ENCODE data around the gene JAZF1.

JAZF1 gene

GRCh38 chr7:28069807-28070206, 110.8 kb downstream of the JAZF1 start:
- Histone ChIP-seq H3K4me3 (ENCODE audit: control insufficient read depth in 1 of 7, extremely low read depth in 1 of 7, insufficient read depth in 4 of 7, low read depth in 2 of 7, low read length in 6 of 7) (no peak overlapping the region), H3K27me3 (replicated peaks in 2 of 5; ENCODE audit: control insufficient read depth in 4 of 5, insufficient read depth in 5 of 5, low read length in 4 of 5) (peaks cover 0 to 4% (median 0%) of the 10 kb centered on the region in 5 experiments), H3K4me1 (ENCODE audit: control extremely low read depth in 1 of 4, control insufficient read depth in 4 of 4, insufficient read depth in 4 of 4, low read length in 3 of 4) (no peaks in the 10 kb centered on the region), H3K36me3 (ENCODE audit: control insufficient read depth in 4 of 4, insufficient read depth in 4 of 4, low read length in 3 of 4) (no peaks in the 10 kb centered on the region), H3K27ac (ENCODE audit: insufficient read depth in 1 of 2, low read depth in 1 of 2, low read length in 2 of 2, poor library complexity in 1 of 2, severe bottlenecking in 2 of 2) (no peak overlapping the region), H3K9me3 (ENCODE audit: control extremely low read depth in 1 of 5, control insufficient read depth in 4 of 5, insufficient read depth in 2 of 5, low read depth in 1 of 5, low read length in 4 of 5) (no peaks in the 10 kb centered on the region)
- WGBS (ENCODE audit: insufficient coverage), result 97% methylated on average over 10 of the region's 10 CpGs
- POLR2A ChIA-PET, result no interaction called here
- no peak for DNase-seq
- CTCF ChIA-PET, result interaction anchor here (1.2 to 3.8 kb wide), 4 partner anchors 9 to 59 kb away, joined by 4 to 17 read pairs (median 6); no protein-coding TSS in a partner anchor

GRCh38 chr7:28069388-28069787, 111.2 kb downstream of the JAZF1 start:
- WGBS (ENCODE audit: insufficient coverage), result 97% methylated on average over 3 of the region's 3 CpGs
- Histone ChIP-seq H3K4me1 (ENCODE audit: control extremely low read depth in 1 of 4, control insufficient read depth in 4 of 4, insufficient read depth in 4 of 4, low read length in 3 of 4) (no peaks in the 10 kb centered on the region), H3K27me3 (replicated peaks in 2 of 5; ENCODE audit: control insufficient read depth in 4 of 5, insufficient read depth in 5 of 5, low read length in 4 of 5) (peaks cover 0 to 4% (median 0%) of the 10 kb centered on the region in 5 experiments), H3K36me3 (ENCODE audit: control insufficient read depth in 4 of 4, insufficient read depth in 4 of 4, low read length in 3 of 4) (no peaks in the 10 kb centered on the region), H3K9me3 (ENCODE audit: control extremely low read depth in 1 of 5, control insufficient read depth in 4 of 5, insufficient read depth in 2 of 5, low read depth in 1 of 5, low read length in 4 of 5) (no peaks in the 10 kb centered on the region), H3K27ac (ENCODE audit: insufficient read depth in 1 of 2, low read depth in 1 of 2, low read length in 2 of 2, poor library complexity in 1 of 2, severe bottlenecking in 2 of 2) (no peak overlapping the region), H3K4me3 (ENCODE audit: control insufficient read depth in 1 of 7, extremely low read depth in 1 of 7, insufficient read depth in 4 of 7, low read depth in 2 of 7, low read length in 6 of 7) (no peak overlapping the region)
- POLR2A ChIA-PET, result no interaction called here
- no peak for DNase-seq
- CTCF ChIA-PET, result interaction anchor here (1.2 to 3.8 kb wide), 5 partner anchors 8 to 59 kb away, joined by 4 to 17 read pairs (median 4); no protein-coding TSS in a partner anchor

- H3K27ac ChIP-seq (ENCODE audit: insufficient read depth in 1 of 2, low read depth in 1 of 2, low read length in 2 of 2, poor library complexity in 1 of 2, severe bottlenecking in 2 of 2), result no peak overlapping the region
- no peaks in the 10 kb centered on the region for H3K36me3 ChIP-seq (ENCODE audit: control insufficient read depth in 4 of 4, insufficient read depth in 4 of 4, low read length in 3 of 4)
- H3K4me1 ChIP-seq (ENCODE audit: control extremely low read depth in 1 of 4, control insufficient read depth in 4 of 4, insufficient read depth in 4 of 4, low read length in 3 of 4), result no peaks in the 10 kb centered on the region
- 89% methylated on average over 1 of the region's 1 CpG for WGBS (ENCODE audit: insufficient coverage)
- H3K4me3 ChIP-seq (ENCODE audit: control insufficient read depth in 1 of 7, extremely low read depth in 1 of 7, insufficient read depth in 4 of 7, low read depth in 2 of 7, low read length in 6 of 7), result no peak overlapping the region
- no peaks in the 10 kb centered on the region for H3K9me3 ChIP-seq (ENCODE audit: control extremely low read depth in 1 of 5, control insufficient read depth in 4 of 5, insufficient read depth in 2 of 5, low read depth in 1 of 5, low read length in 4 of 5)
- peaks cover 0 to 4% (median 0%) of the 10 kb centered on the region in 5 experiments for H3K27me3 ChIP-seq (replicated peaks in 2 of 5; ENCODE audit: control insufficient read depth in 4 of 5, insufficient read depth in 5 of 5, low read length in 4 of 5)
- POLR2A ChIA-PET, result no interaction called here
- CTCF ChIA-PET, result interaction anchor here (1.2 to 3.8 kb wide), 4 partner anchors 9 to 58 kb away, joined by 4 to 17 read pairs (median 4); no protein-coding TSS in a partner anchor
- DNase-seq, result peak in 2 of 3 donors; percentile 31 to 40
Observed at GRCh38 chr7:28068811-28069216, 111.8 kb downstream of the JAZF1 start.

- ChIA-PET POLR2A (no interaction called here), CTCF (no interaction called here)
- H3K4me1 ChIP-seq (ENCODE audit: control extremely low read depth in 1 of 4, control insufficient read depth in 4 of 4, insufficient read depth in 4 of 4, low read length in 3 of 4), result peaks cover 0 to 7% (median 0%) of the 10 kb centered on the region in 4 experiments
- no peaks in the 10 kb centered on the region for H3K36me3 ChIP-seq (ENCODE audit: control insufficient read depth in 4 of 4, insufficient read depth in 4 of 4, low read length in 3 of 4)
- H3K27me3 ChIP-seq (replicated peaks in 2 of 5; ENCODE audit: control insufficient read depth in 4 of 5, insufficient read depth in 5 of 5, low read length in 4 of 5), result peaks cover 0 to 4% (median 0%) of the 10 kb centered on the region in 5 experiments
- no peak overlapping the region for H3K4me3 ChIP-seq (ENCODE audit: control insufficient read depth in 1 of 7, extremely low read depth in 1 of 7, insufficient read depth in 4 of 7, low read depth in 2 of 7, low read length in 6 of 7)
- peaks cover 0 to 5% (median 0%) of the 10 kb centered on the region in 5 experiments for H3K9me3 ChIP-seq (ENCODE audit: control extremely low read depth in 1 of 5, control insufficient read depth in 4 of 5, insufficient read depth in 2 of 5, low read depth in 1 of 5, low read length in 4 of 5)
- DNase-seq, result no peak
- no peak overlapping the region for H3K27ac ChIP-seq (ENCODE audit: insufficient read depth in 1 of 2, low read depth in 1 of 2, low read length in 2 of 2, poor library complexity in 1 of 2, severe bottlenecking in 2 of 2)
Observed at GRCh38 chr7:28067171-28067570, 113.4 kb downstream of the JAZF1 start.

- 100% methylated on average over 7 of the region's 8 CpGs for WGBS (ENCODE audit: insufficient coverage)
- Histone ChIP-seq H3K9me3 (ENCODE audit: control extremely low read depth in 1 of 5, control insufficient read depth in 4 of 5, insufficient read depth in 2 of 5, low read depth in 1 of 5, low read length in 4 of 5) (peaks cover 0 to 7% (median 0%) of the 10 kb centered on the region in 5 experiments), H3K27me3 (replicated peaks in 2 of 5; ENCODE audit: control insufficient read depth in 4 of 5, insufficient read depth in 5 of 5, low read length in 4 of 5) (peaks cover 0 to 4% (median 0%) of the 10 kb centered on the region in 5 experiments), H3K4me3 (ENCODE audit: control insufficient read depth in 1 of 7, extremely low read depth in 1 of 7, insufficient read depth in 4 of 7, low read depth in 2 of 7, low read length in 6 of 7) (no peak overlapping the region), H3K36me3 (ENCODE audit: control insufficient read depth in 4 of 4, insufficient read depth in 4 of 4, low read length in 3 of 4) (no peaks in the 10 kb centered on the region), H3K27ac (ENCODE audit: insufficient read depth in 1 of 2, low read depth in 1 of 2, low read length in 2 of 2, poor library complexity in 1 of 2, severe bottlenecking in 2 of 2) (no peak overlapping the region), H3K4me1 (ENCODE audit: control extremely low read depth in 1 of 4, control insufficient read depth in 4 of 4, insufficient read depth in 4 of 4, low read length in 3 of 4) (peaks cover 0 to 7% (median 0%) of the 10 kb centered on the region in 4 experiments)
- no peak for DNase-seq
- POLR2A ChIA-PET, result no interaction called here
- CTCF ChIA-PET, result interaction anchor here (1.0 kb wide), 1 partner anchor 9 kb away, joined by 3 read pairs; no protein-coding TSS in a partner anchor
Observed at GRCh38 chr7:28065721-28066285, 114.8 kb downstream of the JAZF1 start.

GRCh38 chr7:28065308-28065707, 115.3 kb downstream of the JAZF1 start:
- CTCF ChIA-PET, result interaction anchor here (1.0 kb wide), 1 partner anchor 9 kb away, joined by 3 read pairs; no protein-coding TSS in a partner anchor
- H3K4me3 ChIP-seq (ENCODE audit: control insufficient read depth in 1 of 7, extremely low read depth in 1 of 7, insufficient read depth in 4 of 7, low read depth in 2 of 7, low read length in 6 of 7), result no peak overlapping the region
- H3K9me3 ChIP-seq (ENCODE audit: control extremely low read depth in 1 of 5, control insufficient read depth in 4 of 5, insufficient read depth in 2 of 5, low read depth in 1 of 5, low read length in 4 of 5), result peaks cover 0 to 7% (median 0%) of the 10 kb centered on the region in 5 experiments
- no peak overlapping the region for H3K27ac ChIP-seq (ENCODE audit: insufficient read depth in 1 of 2, low read depth in 1 of 2, low read length in 2 of 2, poor library complexity in 1 of 2, severe bottlenecking in 2 of 2)
- no CpG with 5 or more reads among the region's 7 CpGs for WGBS (ENCODE audit: insufficient coverage)
- POLR2A ChIA-PET, result no interaction called here
- no peaks in the 10 kb centered on the region for H3K36me3 ChIP-seq (ENCODE audit: control insufficient read depth in 4 of 4, insufficient read depth in 4 of 4, low read length in 3 of 4)
- no peak for DNase-seq
- H3K27me3 ChIP-seq (replicated peaks in 2 of 5; ENCODE audit: control insufficient read depth in 4 of 5, insufficient read depth in 5 of 5, low read length in 4 of 5), result peaks cover 0 to 4% (median 0%) of the 10 kb centered on the region in 5 experiments
- peaks cover 0 to 7% (median 0%) of the 10 kb centered on the region in 4 experiments for H3K4me1 ChIP-seq (ENCODE audit: control extremely low read depth in 1 of 4, control insufficient read depth in 4 of 4, insufficient read depth in 4 of 4, low read length in 3 of 4)

- Histone ChIP-seq H3K27ac (ENCODE audit: insufficient read depth in 1 of 2, low read depth in 1 of 2, low read length in 2 of 2, poor library complexity in 1 of 2, severe bottlenecking in 2 of 2) (no peak overlapping the region), H3K27me3 (replicated peaks in 2 of 5; ENCODE audit: control insufficient read depth in 4 of 5, insufficient read depth in 5 of 5, low read length in 4 of 5) (peaks cover 0 to 4% (median 0%) of the 10 kb centered on the region in 5 experiments), H3K4me3 (ENCODE audit: control insufficient read depth in 1 of 7, extremely low read depth in 1 of 7, insufficient read depth in 4 of 7, low read depth in 2 of 7, low read length in 6 of 7) (no peak overlapping the region), H3K36me3 (ENCODE audit: control insufficient read depth in 4 of 4, insufficient read depth in 4 of 4, low read length in 3 of 4) (no peaks in the 10 kb centered on the region), H3K4me1 (ENCODE audit: control extremely low read depth in 1 of 4, control insufficient read depth in 4 of 4, insufficient read depth in 4 of 4, low read length in 3 of 4) (peaks cover 0 to 7% (median 0%) of the 10 kb centered on the region in 4 experiments), H3K9me3 (ENCODE audit: control extremely low read depth in 1 of 5, control insufficient read depth in 4 of 5, insufficient read depth in 2 of 5, low read depth in 1 of 5, low read length in 4 of 5) (peaks cover 0 to 7% (median 0%) of the 10 kb centered on the region in 5 experiments)
- CTCF ChIA-PET, result no interaction called here
- no peak for DNase-seq
- POLR2A ChIA-PET, result no interaction called here
Observed at GRCh38 chr7:28064437-28064836, 116.2 kb downstream of the JAZF1 start.
